ENCODE data around the gene PABPC1L. TPM values are rescaled to one million over a fixed set of nuclear protein-coding genes. Genes with fewer than 3 reads are reported as not detected.

Gene PABPC1L
- total RNA-seq, 1 donor from 2014 or later: 61.1 TPM

DNA sequence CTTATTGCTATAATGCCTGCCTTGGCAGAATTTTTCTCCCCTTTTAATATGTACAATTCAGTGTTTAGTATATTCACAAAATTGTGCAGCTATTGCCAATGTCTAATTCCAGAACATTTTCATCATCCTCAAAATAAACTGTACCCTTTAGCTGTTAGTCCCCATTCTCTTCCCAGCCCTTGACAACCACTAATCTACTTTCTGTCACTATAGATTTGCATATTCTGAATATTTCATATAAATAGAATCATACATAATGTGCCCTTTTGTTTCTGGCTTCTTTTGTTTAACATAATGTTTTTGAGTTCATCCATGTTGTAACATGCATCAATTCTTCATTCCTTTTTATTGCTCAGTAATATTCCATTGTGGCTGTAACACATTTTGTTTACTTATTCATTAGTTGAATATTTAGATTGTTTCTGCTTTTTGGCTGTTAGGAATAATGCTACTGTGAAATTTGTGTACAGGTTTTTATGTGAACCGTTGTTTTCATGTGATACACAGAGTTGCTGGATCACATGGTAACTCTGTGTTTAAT, 78.8 kb downstream of the PABPC1L start:
- no peak overlapping the region for H3K4me3 Mint-ChIP-seq
- ChIA-PET CTCF (no interaction called here), POLR2A (no interaction called here)
- TF ChIP-seq, protein P1, sequence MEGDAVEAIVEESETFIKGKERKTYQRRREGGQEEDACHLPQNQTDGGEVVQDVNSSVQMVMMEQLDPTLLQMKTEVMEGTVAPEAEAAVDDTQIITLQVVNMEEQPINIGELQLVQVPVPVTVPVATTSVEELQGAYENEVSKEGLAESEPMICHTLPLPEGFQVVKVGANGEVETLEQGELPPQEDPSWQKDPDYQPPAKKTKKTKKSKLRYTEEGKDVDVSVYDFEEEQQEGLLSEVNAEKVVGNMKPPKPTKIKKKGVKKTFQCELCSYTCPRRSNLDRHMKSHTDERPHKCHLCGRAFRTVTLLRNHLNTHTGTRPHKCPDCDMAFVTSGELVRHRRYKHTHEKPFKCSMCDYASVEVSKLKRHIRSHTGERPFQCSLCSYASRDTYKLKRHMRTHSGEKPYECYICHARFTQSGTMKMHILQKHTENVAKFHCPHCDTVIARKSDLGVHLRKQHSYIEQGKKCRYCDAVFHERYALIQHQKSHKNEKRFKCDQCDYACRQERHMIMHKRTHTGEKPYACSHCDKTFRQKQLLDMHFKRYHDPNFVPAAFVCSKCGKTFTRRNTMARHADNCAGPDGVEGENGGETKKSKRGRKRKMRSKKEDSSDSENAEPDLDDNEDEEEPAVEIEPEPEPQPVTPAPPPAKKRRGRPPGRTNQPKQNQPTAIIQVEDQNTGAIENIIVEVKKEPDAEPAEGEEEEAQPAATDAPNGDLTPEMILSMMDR (IDR thresholded peaks at IDR 0.05): no peak
- intact Hi-C loops (cut with micrococcal nuclease): no loop called here
- no peaks in the 10 kb centered on the region for H3K27me3 Mint-ChIP-seq
- DNase-seq: no peak
- no peak for ATAC-seq (ENCODE audit: low read depth)
- H3K27ac Mint-ChIP-seq: peak overlapping the region; percentile 63
- no peaks in the 10 kb centered on the region for H3K9me3 Mint-ChIP-seq
- peaks cover 82% of the 10 kb centered on the region for H3K36me3 Mint-ChIP-seq (ENCODE audit: low read depth)
- peaks cover 68% of the 10 kb centered on the region for H3K4me1 Mint-ChIP-seq

Other genes starting within 250 kb of the PABPC1L start
- not detected in 2 replicates for gene CCN5, start 194.7 kb upstream of the PABPC1L start, total RNA-seq
- gene KCNK15, start 164.2 kb upstream of the PABPC1L start, total RNA-seq: 0.09 TPM in 1 of 2 replicates, not detected in the other
- not detected in 2 replicates for gene RIMS4, start 99.5 kb upstream of the PABPC1L start, total RNA-seq
- gene YWHAB, start 24.4 kb upstream of the PABPC1L start, total RNA-seq: 234 and 246 TPM in 2 replicates
- 18.2 and 22.7 TPM in 2 replicates for gene TOMM34, start 50.3 kb downstream of the PABPC1L start, total RNA-seq
- 219 and 245 TPM in 2 replicates for gene STK4, start 56.5 kb downstream of the PABPC1L start, total RNA-seq
- gene KCNS1, start 191.1 kb downstream of the PABPC1L start, total RNA-seq: not detected in 2 replicates
- gene WFDC5, start 205.1 kb downstream of the PABPC1L start, total RNA-seq: not detected in 2 replicates
- not detected in 2 replicates for gene WFDC12, start 214.4 kb downstream of the PABPC1L start, total RNA-seq

All from activated B cell treated with CpG ODN at 0.5 μM for 24 hours (primary cell).